K562 (cell line): ENCODE data around the gene DCAF16. TPM values are rescaled to one million over a fixed set of nuclear protein-coding genes. Genes with fewer than 3 reads are reported as not detected.

ENCODE experiments used
- ATAC-seq: fragments of 200-7000 bp; cut with Tn5 transposase; 3 replicates; pipeline ENCODE4 v1.9.1; 2020; ENCODE audit warnings: moderate library complexity
- BruUV-seq: library from RNA; stranded (reverse); fragments of 400-500 nt; replicated peaks from 2 replicates; lab custom pipeline; 2021; lab: Mats Ljungman, UMichigan
- CTCF ChIA-PET: fragments of 300-600 bp; formaldehyde crosslinking; extraction: SDS; loops from one replicate; lab custom pipeline; 2021; ENCODE audit warnings: low intra/inter-chr PET ratio; lab: Yijun Ruan, JAX
- POLR2A ChIA-PET: fragments of 300-600, 350-650 bp; sonication (Branson Sonifier 250); formaldehyde crosslinking; extraction: SDS; loops from one replicate; lab custom pipeline; 2021; ENCODE audit warnings: antibody characterized with exemption, inconsistent platforms; lab: Yijun Ruan, JAX
- DNase-seq, 4 experiments: peaks; one replicate each; pipeline versions ENCODE4 v3.0.0 to v3.0.0-alpha.2; 2011 to 2018; ENCODE audit warnings: low spot score in 3 of 4, mixed read lengths in 3 of 4; ENCODE audit errors: extremely low read depth in 1 of 4
- FAIRE-seq: peaks from 2 replicates; lab custom pipeline; 2011; peaks lifted over from hg19 to GRCh38; lab: Jason Lieb, UNC
- H2AFZ ChIP-seq: 2 replicates; pipeline ENCODE4 v1.6.0; 2011; ENCODE audit warnings: low read depth, low read length, control low read depth, inconsistent platforms
- H3K27ac ChIP-seq: fragments of 200-600 bp; 3 replicates; pipeline ENCODE4 v1.8.0; 2011; ENCODE audit warnings: low read depth, mild to moderate bottlenecking, control low read depth, inconsistent platforms, low read length, moderate library complexity, mixed read lengths; ENCODE audit errors: extremely low read depth
- H3K27me3 ChIP-seq, 2 experiments: fragments of 300-600 bp in 1 of 2; 2 replicates in 1 of 2; 3 replicates in 1 of 2; pipeline versions ENCODE4 v1.6.0 to v1.8.0; 2011; ENCODE audit warnings: inconsistent platforms in 2 of 2, low read length in 2 of 2, mild to moderate bottlenecking in 1 of 2, mixed read lengths in 1 of 2, moderate library complexity in 1 of 2; ENCODE audit not compliant: control insufficient read depth in 2 of 2, insufficient read depth in 2 of 2
- H3K36me3 ChIP-seq: fragments of 300-600 bp; 3 replicates; pipeline ENCODE4 v1.8.0; 2011; ENCODE audit warnings: mild to moderate bottlenecking, low read length, inconsistent platforms; ENCODE audit not compliant: control insufficient read depth, insufficient read depth
- H3K4me1 ChIP-seq, 2 experiments: fragments of 200-600 bp in 1 of 2; replicated peaks in 1 of 2; 2 replicates in 1 of 2; 3 replicates in 1 of 2; pipeline versions ENCODE4 v1.5.1 to v1.8.0; 2011; ENCODE audit warnings: inconsistent platforms in 2 of 2, low read length in 2 of 2, mild to moderate bottlenecking in 1 of 2, mixed read lengths in 1 of 2, moderate library complexity in 1 of 2; ENCODE audit not compliant: control insufficient read depth in 2 of 2, insufficient read depth in 2 of 2
- H3K4me2 ChIP-seq: 2 replicates; pipeline ENCODE4 v1.6.1; 2011; ENCODE audit warnings: low read length, control low read depth, inconsistent platforms, mixed read lengths; ENCODE audit not compliant: insufficient read depth
- H3K4me3 ChIP-seq: fragments of 200-600 bp; sonication (generic), shearing (Covaris generic); 2 replicates; pipeline ENCODE4 v1.5.1; 2016; ENCODE audit warnings: control low read depth, inconsistent platforms
- H3K79me2 ChIP-seq: fragments of 200-600 bp; 3 replicates; pipeline ENCODE4 v1.8.0; 2011; ENCODE audit warnings: low read length, inconsistent platforms; ENCODE audit not compliant: control insufficient read depth, insufficient read depth
- H3K9ac ChIP-seq, 2 experiments: 2 replicates each; pipeline versions ENCODE4 v1.6.0 to v1.6.1; 2011; ENCODE audit warnings: low read depth in 2 of 2, low read length in 2 of 2, control low read depth in 1 of 2, inconsistent platforms in 1 of 2, mild to moderate bottlenecking in 1 of 2, mixed read lengths in 1 of 2; ENCODE audit not compliant: insufficient read depth in 1 of 2
- H3K9me1 ChIP-seq: one replicate; pipeline ENCODE4 v1.6.0; 2011; ENCODE audit warnings: inconsistent platforms, mild to moderate bottlenecking, low read length, moderate library complexity; ENCODE audit not compliant: control insufficient read depth, insufficient read depth
- H3K9me3 ChIP-seq: replicated peaks from 2 replicates; pipeline ENCODE4 v1.5.1; 2011; ENCODE audit warnings: low read depth, low read length, inconsistent platforms; ENCODE audit not compliant: control insufficient read depth, insufficient read depth
- H4K20me1 ChIP-seq: replicated peaks from 2 replicates; pipeline ENCODE4 v1.6.1; 2011; ENCODE audit warnings: low read length, inconsistent platforms, mixed read lengths; ENCODE audit not compliant: control insufficient read depth, insufficient read depth
- E2F4 ChIP-seq: sonication (generic); formaldehyde crosslinking; IDR thresholded peaks from 2 replicates; pipeline ENCODE4 v1.8.0; 2022; ENCODE audit warnings: mild to moderate bottlenecking, low read depth, missing genetic modification reagents
- STAT5B ChIP-seq: fragments of 250-450 bp; sonication (Bioruptor Pico); IDR thresholded peaks from 2 replicates; pipeline ENCODE4 v1.8.0; 2021; ENCODE audit warnings: mild to moderate bottlenecking, inconsistent platforms
- ZMIZ1 ChIP-seq, 2 experiments: fragments of 150-350 bp in 1 of 2; IDR thresholded peaks; 2 replicates each; pipeline ENCODE4 v1.6.1; 2012 to 2016; ENCODE audit warnings: low read depth in 2 of 2, low read length in 2 of 2, mild to moderate bottlenecking in 1 of 2, moderate library complexity in 1 of 2
- WGBS: fragments of 100-300 bp; shearing (Covaris generic); methylation state at CpG from one replicate; pipeline ENCODE4 v1.1.6; 2016; ENCODE audit warnings: low coverage, mixed read lengths; ENCODE audit not compliant: insufficient coverage; ENCODE audit errors: missing lambda C conversion rate; 5-methylcytosine and 5-hydroxymethylcytosine counted together
- in situ Hi-C: fragments of 300-500 bp; cut with MboI; formaldehyde crosslinking; loops from 4 replicates; pipeline ENCODE4 v1.15.0; 2018; ENCODE audit warnings: inconsistent platforms, mixed read lengths
- intact Hi-C: fragments of 100-400 bp; cut with micrococcal nuclease; formaldehyde crosslinking; loops from 2 replicates; pipeline ENCODE4 v1.14.2; 2022
- polyA plus RNA-seq, 8 experiments: library from polyadenylated mRNA; depleted of rRNA in 4 of 8; stranded (reverse) in 5 of 8; unstranded in 3 of 8; fragments of >200 nt; fragmentation: Nextera tagmentation in 2 of 8; fragmentation: Illumina TruSeq in 1 of 8; extraction: Ambion mirVana in 2 of 8; extraction: Trizol in 1 of 8; gene quantifications; 2 replicates each; pipeline versions ENCODE4 v1.2.1 to v1.2.3, GENCODE V29; 2011 to 2014; ENCODE audit warnings: inconsistent platforms in 1 of 8, missing spikeins in 1 of 8
- total RNA-seq, 7 experiments: library from RNA; depleted of rRNA in 6 of 7; stranded (reverse); fragments of >200 nt in 6 of 7; fragmentation: Illumina TruSeq in 2 of 7; extraction: Trizol in 2 of 7; gene quantifications; 2 replicates each; pipeline versions ENCODE4 v1.2.1 to v1.2.3, GENCODE V29; 2011 to 2021; ENCODE audit warnings: low replicate concordance in 1 of 7

The DCAF16 gene
- total and polyA plus RNA-seq, 9 of the 15 experiments (the other 6 are each of a cell fraction or from before 2014, with no cell fraction given), result 20.5 to 82.8 (median 67.8) TPM

GRCh38 chr4:17761062-17761461 is 49.5 kb downstream of the DCAF16 start:
- Histone ChIP-seq H3K9ac (no peak overlapping the region), H3K79me2 (no peaks in the 10 kb centered on the region), H3K27ac (no peak overlapping the region), H3K4me1 (no peaks in the 10 kb centered on the region), H3K27me3 (peaks cover 7 to 9% of the 10 kb centered on the region in 2 experiments; a peak in 4 of 5 replicates), H4K20me1 (no peaks in the 10 kb centered on the region), H3K4me3 (no peak overlapping the region), H3K9me1 (no peaks in the 10 kb centered on the region), H3K36me3 (no peaks in the 10 kb centered on the region), H2AFZ (no peak overlapping the region), H3K4me2 (no peak overlapping the region), H3K9me3 (peaks cover 3% of the 10 kb centered on the region; the same call in 1 of the 2 replicates)
- TF ChIP-seq STAT5B (CRISPR knock-in tag) (no peak), E2F4 (CRISPR knock-in tag) (no peak), ZMIZ1 (IDR thresholded peaks at IDR 0.05; ENCODE audit: low read depth in 2 of 2, low read length in 2 of 2) (no peak)
- 0% methylated on average over 1 of the region's 1 CpG for WGBS
- POLR2A ChIA-PET, result interaction anchor here (0.7 kb wide), 1 partner anchor 161 kb away, joined by 3 read pairs; no protein-coding TSS in a partner anchor
- DNase-seq (no peak), ATAC-seq (no peak; the same call in 2 of the 3 replicates), FAIRE-seq (no peak)
- no TSS peak for BruUV-seq
- in situ Hi-C loops (no loop called here), intact Hi-C loops (no loop called here)
- CTCF ChIA-PET, result no interaction called here
